Measurements from ENCODE around the gene VEGFD. TPM values are rescaled to one million over a fixed set of nuclear protein-coding genes. Genes with fewer than 3 reads are reported as not detected.

VEGFD gene
- total RNA-seq, 1 donor from 2014 or later = 0.22 TPM

GRCh38 chrX:15395789-15396188, 11.6 kb upstream of the VEGFD start:
- Mint-ChIP-seq H3K27me3 (no peaks in the 10 kb centered on the region), H3K27ac (no peak overlapping the region), H3K4me3 (ENCODE audit: low read depth) (no peak overlapping the region), H3K4me1 (ENCODE audit: low read depth) (peaks cover 6% of the 10 kb centered on the region), H3K36me3 (ENCODE audit: insufficient read depth) (peaks cover 2% of the 10 kb centered on the region), H3K9me3 (ENCODE audit: low read depth) (peaks cover 8% of the 10 kb centered on the region)
- TF ChIP-seq CTCF (IDR thresholded peaks at IDR 0.05; ENCODE audit: unreplicated experiment) = no peak
- DNase-seq (ENCODE audit: low spot score, unreplicated experiment) = no peak

- no peak for DNase-seq (ENCODE audit: low spot score, unreplicated experiment)
- no peak overlapping the region for H3K4me3 Mint-ChIP-seq (ENCODE audit: low read depth)
- no peak for TF ChIP-seq CTCF (IDR thresholded peaks at IDR 0.05; ENCODE audit: unreplicated experiment)
- no peaks in the 10 kb centered on the region for H3K27me3 Mint-ChIP-seq
- peaks cover 1% of the 10 kb centered on the region for H3K36me3 Mint-ChIP-seq (ENCODE audit: insufficient read depth)
- no peak overlapping the region for H3K27ac Mint-ChIP-seq
- H3K4me1 Mint-ChIP-seq (ENCODE audit: low read depth) = no peaks in the 10 kb centered on the region
- H3K9me3 Mint-ChIP-seq (ENCODE audit: low read depth) = no peaks in the 10 kb centered on the region
Observed at GRCh38 chrX:15391850-15392249, 7.6 kb upstream of the VEGFD start.

- peak; percentile 34 for TF ChIP-seq CTCF (IDR thresholded peaks at IDR 0.05; ENCODE audit: unreplicated experiment)
- Mint-ChIP-seq H3K36me3 (ENCODE audit: insufficient read depth) (peaks cover 1% of the 10 kb centered on the region), H3K27ac (no peak overlapping the region), H3K4me1 (ENCODE audit: low read depth) (peaks cover 9% of the 10 kb centered on the region), H3K27me3 (no peaks in the 10 kb centered on the region), H3K9me3 (ENCODE audit: low read depth) (no peaks in the 10 kb centered on the region), H3K4me3 (ENCODE audit: low read depth) (no peak overlapping the region)
- no peak for DNase-seq (ENCODE audit: low spot score, unreplicated experiment)
Observed at GRCh38 chrX:15382813-15383212, 1.4 kb downstream of the VEGFD start.

GRCh38 chrX:15376956-15377355, 7.3 kb downstream of the VEGFD start:
- no peak for TF ChIP-seq CTCF (IDR thresholded peaks at IDR 0.05; ENCODE audit: unreplicated experiment)

GRCh38 chrX:15373976-15374375, 10.2 kb downstream of the VEGFD start:
- no peaks in the 10 kb centered on the region for H3K36me3 Mint-ChIP-seq (ENCODE audit: insufficient read depth)
- H3K4me1 Mint-ChIP-seq (ENCODE audit: low read depth) = no peaks in the 10 kb centered on the region
- TF ChIP-seq CTCF (IDR thresholded peaks at IDR 0.05; ENCODE audit: unreplicated experiment) = no peak
- H3K27ac Mint-ChIP-seq = no peak overlapping the region
- H3K9me3 Mint-ChIP-seq (ENCODE audit: low read depth) = peaks cover 3% of the 10 kb centered on the region
- DNase-seq (ENCODE audit: low spot score, unreplicated experiment) = no peak
- H3K27me3 Mint-ChIP-seq = no peaks in the 10 kb centered on the region
- H3K4me3 Mint-ChIP-seq (ENCODE audit: low read depth) = no peak overlapping the region

More at GRCh38 chrX:15376956-15377355, 7.3 kb downstream of the VEGFD start:
- no peak overlapping the region for H3K27ac Mint-ChIP-seq
- H3K4me3 Mint-ChIP-seq (ENCODE audit: low read depth) = no peak overlapping the region
- no peaks in the 10 kb centered on the region for H3K36me3 Mint-ChIP-seq (ENCODE audit: insufficient read depth)
- H3K27me3 Mint-ChIP-seq = no peaks in the 10 kb centered on the region
- peaks cover 3% of the 10 kb centered on the region for H3K9me3 Mint-ChIP-seq (ENCODE audit: low read depth)
- no peak for DNase-seq (ENCODE audit: low spot score, unreplicated experiment)
- no peaks in the 10 kb centered on the region for H3K4me1 Mint-ChIP-seq (ENCODE audit: low read depth)

Data from progenitor cell of endocrine pancreas (in vitro differentiated cells).